Endothelial cell of umbilical vein (primary cell): ENCODE measurements around the gene NELFE. TPM values are rescaled to one million over a fixed set of nuclear protein-coding genes. Genes with fewer than 3 reads are reported as not detected.
"Not testable (repeated sequence)": the region's sequence is repeated elsewhere in the genome, so short reads cannot be mapped to it uniquely, and the experiment has no call there.

ENCODE experiments used
- BruUV-seq: library from RNA; stranded (reverse); fragments of 400-500 nt; replicated peaks from 2 replicates; lab custom pipeline; 2021; lab: Mats Ljungman, UMichigan
- CTCF ChIA-PET: fragments of 300-600, 350-600 bp; sonication (Branson Sonifier 250); formaldehyde crosslinking; loops from one replicate; lab custom pipeline; 2021; ENCODE audit warnings: antibody characterized with exemption, inconsistent platforms; lab: Charles Lee
- POLR2A ChIA-PET: fragments of 300-600, 350-600 bp; sonication (Branson Sonifier 250); formaldehyde crosslinking; loops from one replicate; lab custom pipeline; 2021; ENCODE audit warnings: antibody characterized with exemption, inconsistent platforms; lab: Charles Lee
- DNase-seq: peaks from one replicate; pipeline ENCODE4 v3.0.0-alpha.2; 2011; ENCODE audit warnings: low read depth, low spot score
- FAIRE-seq: peaks from 2 replicates; lab custom pipeline; 2011; peaks lifted over from hg19 to GRCh38; lab: Jason Lieb, UNC
- H2AFZ ChIP-seq: 2 replicates; pipeline ENCODE4 v1.6.0; 2012; ENCODE audit warnings: low read depth, low read length, control low read depth, inconsistent platforms
- H3K27ac ChIP-seq: 2 replicates; pipeline ENCODE4 v1.5.1; 2011; ENCODE audit warnings: low read depth, mild to moderate bottlenecking, control low read depth, low read length, moderate library complexity; ENCODE audit not compliant: insufficient read depth
- H3K27me3 ChIP-seq, 2 experiments: 2 replicates each; pipeline versions ENCODE4 v1.6.0 to v1.6.1; 2011; ENCODE audit warnings: low read length in 2 of 2, mixed read lengths in 1 of 2; ENCODE audit not compliant: control insufficient read depth in 2 of 2, insufficient read depth in 2 of 2
- H3K36me3 ChIP-seq, 2 experiments: 2 replicates in 1 of 2; 3 replicates in 1 of 2; pipeline ENCODE4 v1.5.1; 2011; ENCODE audit warnings: low read length in 2 of 2, mild to moderate bottlenecking in 1 of 2, moderate library complexity in 1 of 2; ENCODE audit not compliant: control insufficient read depth in 2 of 2, insufficient read depth in 2 of 2; ENCODE audit errors: extremely low read depth in 1 of 2
- H3K4me1 ChIP-seq: 3 replicates; pipeline ENCODE4 v1.5.1; 2011; ENCODE audit warnings: mild to moderate bottlenecking, low read length; ENCODE audit not compliant: control insufficient read depth, insufficient read depth; ENCODE audit errors: extremely low read depth
- H3K4me2 ChIP-seq: 2 replicates; pipeline ENCODE4 v1.6.1; 2011; ENCODE audit warnings: low read length, control low read depth, mixed read lengths; ENCODE audit not compliant: insufficient read depth
- H3K4me3 ChIP-seq, 3 experiments: fragments of 200-600 bp in 1 of 3; sonication (generic), shearing (Covaris generic) in 1 of 3; replicated peaks in 1 of 3; 2 replicates each; pipeline ENCODE4 v1.5.1; 2011 to 2016; ENCODE audit warnings: control low read depth in 3 of 3, low read length in 3 of 3, mild to moderate bottlenecking in 2 of 3, inconsistent platforms in 1 of 3, low read depth in 1 of 3, moderate library complexity in 1 of 3; ENCODE audit not compliant: insufficient read depth in 1 of 3
- H3K79me2 ChIP-seq: 2 replicates; pipeline ENCODE4 v1.6.0; 2012; ENCODE audit warnings: low read length, inconsistent platforms; ENCODE audit not compliant: control insufficient read depth, insufficient read depth
- H3K9ac ChIP-seq: replicated peaks from 2 replicates; pipeline ENCODE3; 2011; ENCODE audit warnings: low read length, control low read depth; ENCODE audit not compliant: insufficient read depth; ENCODE audit errors: extremely low read depth
- H3K9me1 ChIP-seq: replicated peaks from 3 replicates; pipeline ENCODE4 v1.6.0; 2011; ENCODE audit warnings: mild to moderate bottlenecking, low read length; ENCODE audit not compliant: control insufficient read depth, insufficient read depth; ENCODE audit errors: extremely low read depth
- H3K9me3 ChIP-seq: replicated peaks from 2 replicates; pipeline ENCODE4 v1.5.1; 2012; ENCODE audit warnings: low read length, inconsistent platforms; ENCODE audit not compliant: control insufficient read depth, insufficient read depth
- H4K20me1 ChIP-seq: replicated peaks from 2 replicates; pipeline ENCODE3; 2011; ENCODE audit warnings: mild to moderate bottlenecking, low read length; ENCODE audit not compliant: control insufficient read depth, insufficient read depth; ENCODE audit errors: extremely low read depth
- CTCF ChIP-seq, 2 donors: IDR thresholded peaks; 1 replicate in 1 of 2; 2 replicates in 1 of 2; pipeline ENCODE4 v1.5.1; 2011; ENCODE audit warnings: low read length in 2 of 2, mild to moderate bottlenecking in 2 of 2, moderate library complexity in 2 of 2, control low read depth in 1 of 2, inconsistent platforms in 1 of 2, low read depth in 1 of 2; ENCODE audit not compliant: insufficient read depth in 1 of 2; ENCODE audit errors: extremely low read depth in 1 of 2
- EZH2 ChIP-seq: IDR thresholded peaks from 2 replicates; pipeline ENCODE4 v1.6.1; 2012; ENCODE audit warnings: borderline replicate concordance, low read depth, mild to moderate bottlenecking, moderate library complexity, low read length, inconsistent platforms; ENCODE audit not compliant: severe bottlenecking
- FOS ChIP-seq: IDR thresholded peaks from 2 replicates; pipeline ENCODE4 v1.6.1; 2011; ENCODE audit warnings: mild to moderate bottlenecking, low read length, moderate library complexity, borderline replicate concordance; ENCODE audit not compliant: insufficient read depth
- GATA2 ChIP-seq: IDR thresholded peaks from 2 replicates; pipeline ENCODE4 v1.7.0; 2011; ENCODE audit warnings: low read depth, mild to moderate bottlenecking, moderate library complexity, mixed read lengths, low read length; ENCODE audit not compliant: insufficient read length, insufficient read depth
- JUN ChIP-seq: IDR thresholded peaks from 2 replicates; pipeline ENCODE4 v1.6.1; 2011; ENCODE audit warnings: borderline replicate concordance, low read depth; ENCODE audit not compliant: insufficient read length, insufficient read depth
- MYC ChIP-seq: IDR thresholded peaks from one replicate; pipeline ENCODE4 v1.6.1; 2011; ENCODE audit warnings: mild to moderate bottlenecking, low read depth, low read length
- POLR2A ChIP-seq: IDR thresholded peaks from 2 replicates; pipeline ENCODE4 v1.6.1; 2012; ENCODE audit warnings: low read depth, mild to moderate bottlenecking, control low read depth, low read length
- POLR2AphosphoS5 ChIP-seq: IDR thresholded peaks from 2 replicates; pipeline ENCODE4 v1.6.1; 2012; ENCODE audit warnings: low read depth, mild to moderate bottlenecking, control low read depth, low read length, moderate library complexity; ENCODE audit not compliant: insufficient read depth
- dilution Hi-C: fragments of 300-500 bp; cut with MboI; formaldehyde crosslinking; loops from one replicate; pipeline ENCODE4 v1.15.0; 2019; ENCODE audit warnings: low sequenced_read_pairs; ENCODE audit not compliant: extremely low pct_ligation_motif_present
- intact Hi-C: fragments of 100-400 bp; cut with micrococcal nuclease; formaldehyde crosslinking; loops from one replicate; pipeline ENCODE4 v1.10.0; 2022
- polyA plus RNA-seq, 4 experiments: library from polyadenylated mRNA; depleted of rRNA in 3 of 4; stranded (reverse) in 3 of 4; unstranded in 1 of 4; fragments of >200 nt; gene quantifications; 2 replicates each; pipeline versions ENCODE4 v1.2.1 to v1.2.3, GENCODE V29; 2011 to 2012; ENCODE audit warnings: missing spikeins in 1 of 4
- total RNA-seq: library from RNA; stranded (reverse); gene quantifications from 2 replicates; pipeline ENCODE4 v1.2.3, GENCODE V29; 2021
- TF ChIP-seq, protein P1 (sequence below): IDR thresholded peaks from 2 replicates; pipeline ENCODE4 v1.6.1; 2011; ENCODE audit not compliant: insufficient read depth, insufficient read length

NELFE gene
- total and polyA plus RNA-seq, 2 donors (not counting 3 experiments of a cell fraction or from before 2014, with no cell fraction given): 55.8 to 68.5 TPM

GRCh38 chr6:31977816-31978431 lies 19.2 kb upstream of the NELFE start:
- TF ChIP-seq JUN (no peak), POLR2AphosphoS5 (no peak), FOS (no peak), POLR2A (no peak), MYC (no peak), EZH2 (no peak), CTCF (IDR thresholded peaks at IDR 0.05; ENCODE audit: extremely low read depth in 1 of 2, insufficient read depth in 1 of 2, low read depth in 1 of 2, low read length in 2 of 2) (no peak), GATA2 (no peak)
- TF ChIP-seq, protein P1, sequence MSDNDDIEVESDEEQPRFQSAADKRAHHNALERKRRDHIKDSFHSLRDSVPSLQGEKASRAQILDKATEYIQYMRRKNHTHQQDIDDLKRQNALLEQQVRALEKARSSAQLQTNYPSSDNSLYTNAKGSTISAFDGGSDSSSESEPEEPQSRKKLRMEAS: no peak
- CTCF ChIA-PET: no interaction called here
- H3K9ac ChIP-seq: no peak overlapping the region
- no TSS peak for BruUV-seq
- peaks cover 9% of the 10 kb centered on the region for H3K79me2 ChIP-seq
- no peak overlapping the region for H2AFZ ChIP-seq
- no peak overlapping the region for H3K4me3 ChIP-seq
- POLR2A ChIA-PET: no interaction called here
- peaks cover 0 to 10% of the 10 kb centered on the region in 2 experiments for H3K36me3 ChIP-seq
- DNase-seq (no peak), FAIRE-seq (no peak)
- H3K9me1 ChIP-seq: no peaks in the 10 kb centered on the region
- H3K27me3 ChIP-seq: no peaks in the 10 kb centered on the region
- intact Hi-C loops: no loop called here
- peaks cover 5% of the 10 kb centered on the region for H3K4me1 ChIP-seq
- dilution Hi-C loops: no loop called here
- no peaks in the 10 kb centered on the region for H4K20me1 ChIP-seq
- no peak overlapping the region for H3K27ac ChIP-seq
- H3K9me3 ChIP-seq: no peaks in the 10 kb centered on the region
- no peak overlapping the region for H3K4me2 ChIP-seq

- FAIRE-seq, H3K27me3 ChIP-seq, BruUV-seq, H3K4me3 ChIP-seq, DNase-seq, intact Hi-C loops, POLR2A ChIA-PET, H3K27ac ChIP-seq, H3K4me2 ChIP-seq, CTCF ChIA-PET, H3K9me1 ChIP-seq, H3K9ac ChIP-seq, H2AFZ ChIP-seq, H4K20me1 ChIP-seq, H3K9me3 ChIP-seq, dilution Hi-C loops: not testable (repeated sequence)
- Histone ChIP-seq H3K36me3 (peaks cover 0 to 10% of the 10 kb centered on the region in 2 experiments), H3K4me1 (peaks cover 12% of the 10 kb centered on the region), H3K79me2 (peaks cover 20% of the 10 kb centered on the region)
Measured at GRCh38 chr6:31976065-31976464, 17.3 kb upstream of the NELFE start.
